DMS53 treated with DMSO at 0.1 percent for 48 hours (cell line): Measurements from ENCODE around the gene LSP1.
"Not testable (repeated sequence)": the region's sequence is repeated elsewhere in the genome, so short reads cannot be mapped to it uniquely, and the experiment has no call there.

ENCODE experiments used
- DNase-seq: peaks from one replicate; lab custom pipeline; 2025; ENCODE audit not compliant: unreplicated experiment; lab: John Stamatoyannopoulos, UW

LSP1 gene

GRCh38 chr11:1862588-1863351, 9.9 kb downstream of the LSP1 start:
- no peak for DNase-seq

GRCh38 chr11:1863352-1864216, 10.7 kb downstream of the LSP1 start:
- DNase-seq = peak; percentile 19

GRCh38 chr11:1864231-1864630, 11.3 kb downstream of the LSP1 start:
- no peak for DNase-seq

GRCh38 chr11:1864831-1865665, 12.2 kb downstream of the LSP1 start:
- DNase-seq = no peak

- no peak for DNase-seq
These were observed 13.3 kb downstream of the LSP1 start for GRCh38 chr11:1866226-1866625.

GRCh38 chr11:1866776-1867175, 13.9 kb downstream of the LSP1 start:
- DNase-seq = no peak

GRCh38 chr11:1867381-1867780, 14.5 kb downstream of the LSP1 start:
- DNase-seq = no peak

- no peak for DNase-seq
These were observed 15.3 kb downstream of the LSP1 start for GRCh38 chr11:1868056-1868635.

GRCh38 chr11:1868636-1869291, 15.9 kb downstream of the LSP1 start:
- no peak for DNase-seq

GRCh38 chr11:1869427-1870325, 16.8 kb downstream of the LSP1 start:
- DNase-seq = no peak

GRCh38 chr11:1870326-1870696, 17.4 kb downstream of the LSP1 start:
- DNase-seq = no peak

GRCh38 chr11:1870721-1871466, 18.0 kb downstream of the LSP1 start:
- no peak for DNase-seq

- DNase-seq = no peak
These were observed 18.6 kb downstream of the LSP1 start for GRCh38 chr11:1871531-1871930.

GRCh38 chr11:1872267-1872985, 19.5 kb downstream of the LSP1 start:
- DNase-seq = no peak

- no peak for DNase-seq
These were observed 20.3 kb downstream of the LSP1 start for GRCh38 chr11:1873048-1873812.

- DNase-seq = not testable (repeated sequence)
These were observed 20.9 kb downstream of the LSP1 start for GRCh38 chr11:1873813-1874150.

GRCh38 chr11:1874441-1875092, 21.7 kb downstream of the LSP1 start:
- not testable (repeated sequence) for DNase-seq
